LHCN-M2 (cell line): ENCODE data around the gene SLC4A2. TPM values are rescaled to one million over a fixed set of nuclear protein-coding genes. Genes with fewer than 3 reads are reported as not detected.
"Not testable (repeated sequence)": the region's sequence is repeated elsewhere in the genome, so short reads cannot be mapped to it uniquely, and the experiment has no call there.

Experiments used
- DNase-seq: peaks from one replicate; pipeline ENCODE4 v3.0.0-alpha.2; 2012; ENCODE audit warnings: low read depth
- polyA plus RNA-seq: library from polyadenylated mRNA; unstranded; fragments of >200 nt; gene quantifications from one replicate; pipeline ENCODE4 v1.2.1, GENCODE V29; 2012; ENCODE audit warnings: missing spikeins
- total RNA-seq: library from RNA; depleted of rRNA; stranded (reverse); fragments of >200 nt; gene quantifications from 2 replicates; pipeline ENCODE4 v1.2.3, GENCODE V29; 2014; rRNA removed

Gene SLC4A2, protein sequence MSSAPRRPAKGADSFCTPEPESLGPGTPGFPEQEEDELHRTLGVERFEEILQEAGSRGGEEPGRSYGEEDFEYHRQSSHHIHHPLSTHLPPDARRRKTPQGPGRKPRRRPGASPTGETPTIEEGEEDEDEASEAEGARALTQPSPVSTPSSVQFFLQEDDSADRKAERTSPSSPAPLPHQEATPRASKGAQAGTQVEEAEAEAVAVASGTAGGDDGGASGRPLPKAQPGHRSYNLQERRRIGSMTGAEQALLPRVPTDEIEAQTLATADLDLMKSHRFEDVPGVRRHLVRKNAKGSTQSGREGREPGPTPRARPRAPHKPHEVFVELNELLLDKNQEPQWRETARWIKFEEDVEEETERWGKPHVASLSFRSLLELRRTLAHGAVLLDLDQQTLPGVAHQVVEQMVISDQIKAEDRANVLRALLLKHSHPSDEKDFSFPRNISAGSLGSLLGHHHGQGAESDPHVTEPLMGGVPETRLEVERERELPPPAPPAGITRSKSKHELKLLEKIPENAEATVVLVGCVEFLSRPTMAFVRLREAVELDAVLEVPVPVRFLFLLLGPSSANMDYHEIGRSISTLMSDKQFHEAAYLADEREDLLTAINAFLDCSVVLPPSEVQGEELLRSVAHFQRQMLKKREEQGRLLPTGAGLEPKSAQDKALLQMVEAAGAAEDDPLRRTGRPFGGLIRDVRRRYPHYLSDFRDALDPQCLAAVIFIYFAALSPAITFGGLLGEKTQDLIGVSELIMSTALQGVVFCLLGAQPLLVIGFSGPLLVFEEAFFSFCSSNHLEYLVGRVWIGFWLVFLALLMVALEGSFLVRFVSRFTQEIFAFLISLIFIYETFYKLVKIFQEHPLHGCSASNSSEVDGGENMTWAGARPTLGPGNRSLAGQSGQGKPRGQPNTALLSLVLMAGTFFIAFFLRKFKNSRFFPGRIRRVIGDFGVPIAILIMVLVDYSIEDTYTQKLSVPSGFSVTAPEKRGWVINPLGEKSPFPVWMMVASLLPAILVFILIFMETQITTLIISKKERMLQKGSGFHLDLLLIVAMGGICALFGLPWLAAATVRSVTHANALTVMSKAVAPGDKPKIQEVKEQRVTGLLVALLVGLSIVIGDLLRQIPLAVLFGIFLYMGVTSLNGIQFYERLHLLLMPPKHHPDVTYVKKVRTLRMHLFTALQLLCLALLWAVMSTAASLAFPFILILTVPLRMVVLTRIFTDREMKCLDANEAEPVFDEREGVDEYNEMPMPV
- total RNA-seq: 274 and 291 TPM in 2 replicates
- polyA plus RNA-seq: 331 TPM

GRCh38 chr7:151059367-151060112, at the start of gene SLC4A2:
SLC4A2 (plus strand) TSS chr7:151059589; CDS start chr7:151061988, 2,399 bp downstream.
- DNase-seq: peak; percentile 82

DNA sequence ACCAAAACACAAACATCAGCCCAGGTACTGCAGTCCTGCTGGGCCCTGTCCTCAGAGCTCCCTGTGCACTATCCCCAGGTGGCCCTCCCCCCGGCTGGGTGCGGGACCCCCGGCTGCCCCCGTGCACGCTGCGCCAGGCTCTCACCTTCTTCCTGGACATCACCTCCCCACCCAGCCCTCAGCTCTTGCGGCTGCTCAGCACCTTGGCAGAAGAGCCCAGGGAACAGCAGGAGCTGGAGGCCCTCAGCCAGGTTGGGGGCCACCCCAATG, 49.4 kb upstream of the SLC4A2 start:
- no peak for DNase-seq

DNA sequence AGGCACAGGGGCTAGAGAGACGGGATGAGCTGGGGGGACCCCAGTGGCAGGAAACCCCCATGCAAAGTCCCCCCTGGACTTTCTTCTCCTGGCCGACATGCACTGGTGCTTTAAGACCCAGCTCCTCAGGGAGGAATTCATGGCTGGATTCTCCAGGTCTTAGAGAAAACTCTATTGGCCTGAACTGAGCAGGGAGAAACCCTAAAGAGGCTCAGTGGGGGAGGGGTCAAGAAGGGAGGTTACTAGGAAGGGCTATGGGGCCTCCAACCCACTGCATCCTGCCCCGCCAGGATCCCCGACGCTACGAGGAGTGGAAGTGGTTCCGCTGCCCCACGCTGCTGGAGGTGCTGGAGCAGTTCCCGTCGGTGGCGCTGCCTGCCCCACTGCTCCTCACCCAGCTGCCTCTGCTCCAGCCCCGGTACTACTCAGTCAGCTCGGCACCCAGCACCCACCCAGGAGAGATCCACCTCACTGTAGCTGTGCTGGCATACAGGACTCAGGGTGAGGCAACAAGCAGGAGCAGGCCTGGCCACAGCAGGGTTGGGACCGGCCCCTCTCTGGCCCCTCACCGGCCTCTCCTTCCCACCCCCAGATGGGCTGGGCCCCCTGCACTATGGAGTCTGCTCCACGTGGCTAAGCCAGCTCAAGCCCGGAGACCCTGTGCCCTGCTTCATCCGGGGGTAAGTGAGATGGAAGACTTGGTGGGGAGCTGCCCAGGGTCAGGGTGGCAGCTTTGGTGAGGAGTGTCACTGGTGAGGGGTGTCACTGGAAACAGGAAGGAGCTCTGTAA, 48.9 kb upstream of the SLC4A2 start:
- DNase-seq: no peak

DNA sequence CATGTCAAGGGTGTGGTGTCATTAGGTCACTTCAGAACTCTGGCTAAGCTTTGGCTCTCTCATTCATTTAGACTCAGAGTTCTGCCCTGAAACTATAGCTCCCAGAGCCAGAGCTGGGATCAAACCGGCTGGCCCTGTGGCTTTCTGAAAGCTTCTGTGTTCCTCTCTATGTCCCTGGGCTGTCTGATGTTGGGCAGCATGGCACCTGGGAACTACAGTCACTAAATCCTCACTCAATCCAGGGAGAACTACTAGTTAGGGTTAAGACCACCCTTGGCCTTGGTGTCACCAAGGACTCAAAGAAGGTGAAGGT, 48.3 kb upstream of the SLC4A2 start:
- no peak for DNase-seq

DNA sequence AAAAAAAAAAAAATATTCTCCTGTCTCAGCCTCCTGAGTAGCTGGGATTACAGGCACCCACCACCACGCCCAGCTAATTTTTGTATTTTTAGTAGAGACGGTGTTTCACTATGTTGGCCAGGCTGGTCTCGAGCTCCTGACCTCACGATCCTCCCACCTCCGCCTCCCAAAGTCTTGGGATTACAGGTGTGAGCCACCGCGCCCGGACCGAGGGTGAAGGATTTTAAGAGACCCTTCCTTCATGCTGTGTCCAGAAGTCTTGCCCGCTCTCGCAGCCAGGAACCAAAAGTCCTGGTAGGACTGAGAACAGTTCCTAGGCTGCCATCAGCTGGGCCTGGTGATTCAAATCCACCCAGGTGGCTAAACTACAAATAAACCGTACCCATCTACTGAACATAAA, 47.8 kb upstream of the SLC4A2 start:
- DNase-seq: not testable (repeated sequence)

GRCh38 chr7:151012031-151012692, 47.2 kb upstream of the SLC4A2 start:
- DNase-seq: no peak

DNA sequence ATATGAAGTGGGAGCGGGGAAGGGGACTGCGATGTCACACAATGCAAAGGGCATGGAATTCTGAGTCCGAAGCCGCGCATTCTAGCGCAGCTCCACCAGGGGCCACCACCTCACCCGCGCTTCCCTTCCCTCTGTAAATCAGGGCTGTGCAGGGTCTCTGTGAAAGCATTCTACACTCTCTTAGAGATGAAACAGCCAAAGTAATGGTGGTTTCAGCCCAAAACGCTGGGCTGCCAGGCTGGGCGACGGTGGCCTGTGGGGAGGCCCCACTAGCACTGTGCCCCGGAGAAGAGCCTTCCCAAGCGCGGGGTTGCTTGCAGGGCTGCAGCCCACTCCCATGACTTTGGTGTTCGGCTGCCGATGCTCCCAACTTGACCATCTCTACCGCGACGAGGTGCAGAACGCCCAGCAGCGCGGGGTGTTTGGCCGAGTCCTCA, 46.5 kb upstream of the SLC4A2 start:
- DNase-seq: peak; percentile 40

- DNase-seq: no peak
These were observed 46.0 kb upstream of the SLC4A2 start for GRCh38 chr7:151013356-151013732.

DNA sequence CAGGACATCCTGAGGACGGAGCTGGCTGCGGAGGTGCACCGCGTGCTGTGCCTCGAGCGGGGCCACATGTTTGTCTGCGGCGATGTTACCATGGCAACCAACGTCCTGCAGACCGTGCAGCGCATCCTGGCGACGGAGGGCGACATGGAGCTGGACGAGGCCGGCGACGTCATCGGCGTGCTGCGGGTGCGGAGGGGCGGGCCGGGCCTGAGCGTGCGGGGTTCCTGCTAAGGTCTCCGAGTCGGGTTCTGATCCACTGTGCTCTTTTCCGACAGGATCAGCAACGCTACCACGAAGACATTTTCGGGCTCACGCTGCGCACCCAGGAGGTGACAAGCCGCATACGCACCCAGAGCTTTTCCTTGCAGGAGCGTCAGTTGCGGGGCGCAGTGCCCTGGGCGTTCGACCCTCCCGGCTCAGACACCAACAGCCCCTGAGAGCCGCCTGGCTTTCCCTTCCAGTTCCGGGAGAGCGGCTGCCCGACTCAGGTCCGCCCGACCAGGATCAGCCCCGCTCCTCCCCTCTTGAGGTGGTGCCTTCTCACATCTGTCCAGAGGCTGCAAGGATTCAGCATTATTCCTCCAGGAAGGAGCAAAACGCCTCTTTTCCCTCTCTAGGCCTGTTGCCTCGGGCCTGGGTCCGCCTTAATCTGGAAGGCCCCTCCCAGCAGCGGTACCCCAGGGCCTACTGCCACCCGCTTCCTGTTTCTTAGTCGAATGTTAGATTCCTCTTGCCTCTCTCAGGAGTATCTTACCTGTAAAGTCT, 45.5 kb upstream of the SLC4A2 start:
- peak; percentile 40 for DNase-seq

DNA sequence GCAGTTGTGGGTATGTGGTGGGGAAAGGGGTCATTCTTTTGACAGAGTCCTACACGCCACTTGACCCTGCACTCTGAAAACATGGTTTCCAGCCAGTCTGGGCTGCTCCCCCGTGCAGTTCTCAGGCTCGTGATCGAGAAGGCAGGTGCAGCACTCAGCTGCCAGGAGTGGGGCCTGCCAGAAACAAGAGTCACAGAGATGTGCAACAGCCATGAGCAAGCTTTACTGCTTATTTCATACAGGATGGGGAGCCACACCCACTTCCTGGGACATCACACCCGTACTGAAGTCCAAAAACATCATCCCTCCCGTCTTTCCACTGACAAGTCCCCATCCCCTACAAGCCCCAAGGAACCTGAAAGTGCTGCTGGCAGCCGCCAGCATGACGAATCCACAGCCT, 44.4 kb upstream of the SLC4A2 start:
- DNase-seq: peak; percentile 44

- DNase-seq: no peak
These were observed 43.4 kb upstream of the SLC4A2 start for GRCh38 chr7:151015967-151016366.

GRCh38 chr7:151016505-151016904, 42.9 kb upstream of the SLC4A2 start:
- no peak for DNase-seq

DNA sequence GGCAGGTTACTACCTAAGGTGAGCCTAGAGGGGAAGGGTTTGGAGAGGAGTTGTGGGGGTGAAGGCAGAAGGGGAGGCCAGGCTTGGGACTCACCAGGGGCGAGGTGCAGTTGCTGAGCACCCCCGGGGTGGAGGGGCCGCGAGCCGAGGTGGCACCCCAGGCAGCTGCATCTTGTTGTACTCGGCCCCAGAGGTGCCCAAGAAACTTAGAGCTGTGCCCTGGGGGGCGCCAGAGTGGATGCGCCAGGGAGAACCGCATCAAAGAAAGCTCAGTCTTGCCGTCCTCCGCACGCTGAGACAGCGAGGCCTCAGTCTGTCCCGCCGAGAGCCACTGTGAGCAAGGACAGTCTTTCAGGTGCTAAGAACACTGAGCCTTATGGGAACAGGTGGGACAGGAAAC, 42.4 kb upstream of the SLC4A2 start:
- no peak for DNase-seq

- no peak for DNase-seq
These were observed 41.9 kb upstream of the SLC4A2 start for GRCh38 chr7:151017370-151017952.

GRCh38 chr7:151017953-151018420, 41.4 kb upstream of the SLC4A2 start:
- no peak for DNase-seq

DNA sequence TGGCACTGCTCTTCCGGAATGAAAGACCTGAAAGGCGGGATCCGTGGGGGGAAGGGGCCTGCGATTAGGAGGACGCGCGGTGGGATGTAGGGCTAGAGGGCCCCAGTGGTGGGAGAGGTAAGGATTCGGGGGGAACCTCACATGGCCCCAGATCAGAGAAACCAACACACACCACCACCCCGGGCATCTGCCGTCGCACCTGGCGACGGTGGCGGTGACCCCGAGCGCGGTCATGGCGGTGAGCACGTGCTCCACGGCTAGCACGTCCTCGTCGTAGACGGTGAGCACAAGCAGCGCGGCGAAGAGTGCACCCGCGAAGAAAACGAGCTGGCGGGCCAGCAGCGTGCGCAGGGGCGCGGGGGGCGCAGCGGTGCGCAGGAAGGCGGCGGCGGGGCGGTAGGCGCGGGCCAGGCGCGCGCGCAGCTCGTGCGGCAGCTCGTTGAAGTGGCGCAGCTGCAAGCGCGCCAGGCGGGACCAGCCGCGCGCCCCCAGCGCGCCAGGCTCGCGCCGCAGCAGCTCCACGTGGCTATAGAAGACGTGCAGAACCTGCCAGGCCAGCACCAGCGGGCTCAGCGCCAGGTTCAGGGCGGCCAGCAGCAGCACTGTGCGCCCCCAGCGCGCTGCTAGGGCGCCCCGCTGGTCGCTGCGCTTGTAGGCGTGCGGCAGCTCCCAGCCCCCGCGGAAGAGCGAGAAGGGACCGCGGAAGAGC, 40.8 kb upstream of the SLC4A2 start:
- DNase-seq: no peak

DNA sequence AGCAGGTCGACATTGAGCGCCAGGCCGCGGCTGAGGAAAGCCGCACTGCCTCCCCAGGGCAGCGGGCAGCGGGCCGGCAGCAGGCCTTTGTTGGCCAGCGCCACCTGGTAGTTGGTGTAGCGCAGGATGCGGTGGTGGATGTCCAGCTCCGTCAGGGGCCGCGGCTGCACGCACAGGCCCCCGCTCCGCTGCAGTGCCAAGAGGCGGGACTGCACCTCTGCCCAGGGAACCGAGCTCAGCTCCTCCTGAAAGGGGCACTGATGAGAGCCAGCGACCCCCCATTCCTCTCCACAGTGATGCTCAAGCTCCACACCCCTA, 40.3 kb upstream of the SLC4A2 start:
- DNase-seq: no peak

- DNase-seq: no peak
These were observed 39.2 kb upstream of the SLC4A2 start for GRCh38 chr7:151020231-151020630.
